ENCODE measurements around the gene POLH.
"Not testable (repeated sequence)": the region's sequence is repeated elsewhere in the genome, so short reads cannot be mapped to it uniquely, and the experiment has no call there.

POLH gene

DNA sequence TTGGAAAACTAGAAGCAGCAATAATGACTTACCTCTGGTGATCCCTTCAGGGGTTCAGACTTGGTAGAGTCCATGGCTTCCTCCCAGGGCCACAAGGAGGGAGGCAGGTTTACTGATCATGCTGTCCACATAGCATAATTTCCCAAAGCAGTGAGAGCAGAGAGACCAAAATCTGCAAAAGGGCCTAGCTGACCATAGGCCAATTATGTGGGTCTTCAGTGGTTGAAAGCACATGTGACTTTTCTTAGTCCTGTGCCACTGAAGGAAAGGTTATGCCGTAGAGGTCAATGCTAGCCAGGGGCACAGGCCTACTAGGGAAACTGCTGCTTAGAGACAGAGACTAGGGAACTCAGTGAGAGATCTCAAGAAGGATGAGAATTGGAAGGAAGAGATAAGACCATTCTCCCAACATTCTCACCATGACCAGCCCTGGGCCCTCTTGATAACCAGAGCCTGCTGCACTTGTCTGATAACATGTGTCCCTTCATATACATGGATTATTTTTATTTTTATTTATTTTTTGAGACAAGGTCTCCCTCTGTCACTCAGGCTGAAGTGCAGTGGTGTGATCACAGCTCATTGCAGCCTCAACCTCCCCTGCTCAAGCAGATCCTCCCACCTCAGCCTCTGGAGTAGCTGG is 55.1 kb downstream of the POLH start:
- DNase-seq (ENCODE audit: low read depth), result no peak

- not testable (repeated sequence) for DNase-seq (ENCODE audit: low read depth)
Observed at GRCh38 chr6:43633002-43633401, 57.0 kb downstream of the POLH start.

DNA sequence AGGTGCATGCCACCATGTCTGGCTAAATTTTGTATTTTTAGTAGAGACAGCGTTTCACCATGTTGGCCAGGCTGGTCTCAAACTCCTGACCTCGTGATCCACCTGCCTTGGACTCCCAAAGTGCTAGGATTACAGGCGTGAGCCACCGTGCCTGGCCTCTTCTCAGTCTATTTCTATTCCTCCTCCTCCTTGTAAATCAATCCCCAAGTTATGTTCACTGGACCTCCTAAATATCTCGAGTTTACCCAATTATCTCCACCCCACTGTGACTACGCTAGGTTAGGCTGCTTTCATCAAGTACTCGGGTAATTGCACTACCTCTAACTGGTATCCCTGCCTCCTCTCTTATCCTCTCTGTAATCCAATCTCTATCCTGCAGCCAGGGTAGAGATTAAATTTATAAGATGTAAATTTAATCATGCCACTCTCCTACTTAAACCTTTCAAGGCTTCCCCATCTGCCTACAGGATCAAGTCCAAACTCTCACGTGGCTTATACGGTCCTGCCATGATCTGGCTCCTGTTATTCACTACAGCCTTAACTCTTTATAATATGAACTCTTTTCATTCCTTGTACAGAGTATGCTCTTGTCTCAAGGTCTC is 58.8 kb downstream of the POLH start:
- no peak for DNase-seq (ENCODE audit: low read depth)

DNA sequence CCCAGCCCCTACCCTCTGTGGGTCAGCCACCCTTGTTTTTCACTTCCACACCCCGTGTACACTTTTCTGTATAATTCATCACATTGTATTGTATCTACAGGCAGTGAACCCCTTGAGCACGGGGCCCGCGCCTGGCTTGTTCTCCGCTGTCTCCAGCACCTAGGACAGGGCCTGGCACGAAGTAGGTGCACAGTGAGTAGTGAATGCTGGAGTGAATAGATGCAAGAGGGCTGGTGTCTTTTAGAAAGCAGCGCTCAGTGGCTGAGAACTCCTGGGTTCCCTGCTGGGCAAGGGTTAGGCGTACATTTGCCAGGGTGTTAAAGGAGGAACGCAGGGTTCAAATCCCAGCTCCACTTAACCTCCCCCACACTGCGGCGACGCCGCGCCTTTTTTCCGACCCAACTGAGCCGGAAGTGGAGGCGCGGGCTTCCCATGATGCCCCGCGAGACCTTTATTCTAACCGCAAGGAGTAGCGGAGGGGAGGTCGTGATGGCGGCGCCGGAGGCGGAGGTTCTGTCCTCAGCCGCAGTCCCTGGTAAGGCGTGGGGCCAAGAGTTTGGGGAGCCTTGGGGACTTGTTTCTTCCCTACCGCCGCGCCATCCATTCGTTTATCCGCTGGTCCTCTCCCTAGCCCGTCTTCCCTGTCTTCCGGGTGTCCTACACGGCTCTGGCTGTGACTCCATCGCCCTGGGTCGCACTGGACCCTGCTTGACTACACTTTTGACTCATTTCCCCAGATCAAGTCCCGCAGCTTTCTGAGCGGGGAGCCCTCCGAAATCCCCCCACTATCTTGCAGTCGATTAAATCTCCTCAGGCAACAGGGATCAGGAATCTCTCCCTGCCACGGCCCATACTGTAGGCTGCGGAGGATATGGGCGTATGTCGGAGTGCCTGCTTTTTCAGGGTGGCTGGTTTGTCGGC is 59.7 kb downstream of the POLH start, which contains the start of gene MAD2L1BP:
Gene MAD2L1BP, plus strand, starts transcription at position 454 of the 921 bp plus-strand sequence. Its CDS starts 36 bp downstream, at position 490.
- DNase-seq (ENCODE audit: low read depth), result peak; percentile 69

- DNase-seq (ENCODE audit: low read depth), result peak; percentile 30
Observed at GRCh38 chr6:43636308-43636659, 60.3 kb downstream of the POLH start.

- no peak for DNase-seq (ENCODE audit: low read depth)
Observed at GRCh38 chr6:43639984-43640800, 64.2 kb downstream of the POLH start.

DNA sequence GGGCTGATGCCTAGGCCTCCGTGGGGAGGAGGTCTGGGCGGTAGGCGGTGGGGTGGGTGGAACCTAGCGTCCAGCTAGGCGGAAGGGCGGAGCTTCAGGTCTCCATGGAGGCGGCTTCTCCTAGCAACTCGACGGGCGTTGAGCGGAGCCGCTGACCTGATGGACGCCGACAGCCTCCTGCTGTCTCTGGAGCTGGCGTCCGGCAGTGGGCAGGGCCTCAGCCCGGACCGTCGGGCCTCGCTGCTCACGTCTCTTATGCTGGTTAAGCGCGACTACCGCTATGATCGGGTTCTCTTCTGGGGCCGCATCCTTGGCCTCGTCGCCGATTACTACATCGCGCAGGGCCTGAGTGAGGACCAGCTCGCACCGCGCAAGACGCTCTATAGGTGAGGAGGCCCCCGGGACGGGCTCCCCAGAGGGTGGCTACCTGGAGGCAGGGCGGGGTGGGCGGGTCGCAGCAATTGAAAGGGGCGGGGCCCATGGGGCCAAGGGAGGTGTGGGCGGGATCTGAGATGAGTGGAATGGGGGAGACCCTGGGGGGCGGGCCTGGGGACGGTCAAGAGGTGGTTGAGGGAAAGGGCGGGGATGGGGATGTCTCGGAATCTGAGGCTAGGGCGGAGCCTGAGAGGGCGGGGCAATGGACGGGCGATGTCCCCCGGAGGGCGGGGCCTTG is 69.1 kb downstream of the POLH start, which contains the start of gene RSPH9:
Gene RSPH9, plus strand, starts transcription at position 97 of the 673 bp plus-strand sequence. Its CDS starts 63 bp downstream, at position 160.
- DNase-seq (ENCODE audit: low read depth), result peak; percentile 85

DNA sequence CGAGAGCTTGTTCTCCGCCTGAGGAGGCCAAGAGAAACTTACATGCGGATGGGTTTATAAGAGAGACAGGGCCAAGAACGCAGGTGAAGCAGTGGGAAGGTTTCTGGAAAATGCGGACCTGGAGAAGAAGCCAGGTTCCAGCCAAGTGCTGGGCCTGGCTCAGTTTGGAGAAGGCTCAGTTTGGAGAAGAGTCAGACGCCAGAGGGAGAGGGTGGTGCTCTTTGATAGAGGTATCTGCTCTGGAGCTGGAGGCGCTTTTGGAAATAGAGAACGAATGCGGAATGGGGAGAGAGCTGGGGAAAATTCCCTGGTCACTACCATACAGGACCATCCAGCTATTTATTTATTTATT is 69.6 kb downstream of the POLH start:
- DNase-seq (ENCODE audit: low read depth), result no peak

DNA sequence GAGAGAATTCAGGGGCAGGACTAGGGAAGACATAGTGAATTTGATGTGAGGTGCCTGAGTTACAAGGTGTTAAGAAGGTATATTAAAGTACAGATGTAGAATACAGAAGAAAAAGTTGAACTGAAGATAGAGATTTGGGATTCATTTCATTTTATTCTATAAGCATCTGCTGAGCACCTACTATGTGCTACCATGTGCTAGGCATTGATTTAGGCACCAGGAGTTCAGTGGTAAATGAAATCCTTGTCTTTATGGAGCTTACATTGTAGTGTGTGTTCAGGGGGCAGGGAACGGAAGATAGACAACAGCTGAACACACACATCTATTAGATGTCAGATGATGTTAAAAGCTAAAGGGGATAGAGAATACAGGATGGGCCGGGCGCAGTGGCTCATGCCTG is 71.6 kb downstream of the POLH start:
- no peak for DNase-seq (ENCODE audit: low read depth)

- DNase-seq (ENCODE audit: low read depth), result no peak
Observed at GRCh38 chr6:43648248-43648647, 72.3 kb downstream of the POLH start.

- DNase-seq (ENCODE audit: low read depth), result not testable (repeated sequence)
Observed at GRCh38 chr6:43652822-43653221, 76.8 kb downstream of the POLH start.

DNA sequence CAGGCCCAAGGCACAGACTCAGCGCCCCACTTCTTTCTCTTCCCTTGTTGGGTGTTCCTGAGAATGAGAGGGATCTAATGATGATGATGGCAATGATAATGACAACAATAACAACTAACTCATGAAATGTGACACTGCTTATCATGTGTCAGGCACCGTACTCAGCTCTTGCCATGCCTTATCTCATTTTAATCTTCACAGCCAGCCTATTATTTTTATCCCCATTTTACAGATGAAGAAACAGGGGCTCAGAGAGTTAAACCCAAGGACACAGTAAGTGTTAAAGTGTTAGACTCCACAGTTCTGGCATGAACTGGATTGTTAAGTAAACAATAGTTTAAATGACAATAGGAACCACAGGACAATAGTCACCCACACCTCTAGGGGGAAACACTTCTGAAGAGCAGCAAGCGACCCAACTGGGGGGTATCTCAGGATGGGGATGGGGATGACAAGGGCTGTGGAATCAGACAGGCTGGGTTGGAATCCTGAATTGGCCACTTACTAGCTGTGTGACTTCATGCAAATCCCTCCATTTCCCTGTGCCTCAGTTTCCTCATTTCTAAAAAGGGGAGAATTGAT is 81.3 kb downstream of the POLH start:
- DNase-seq (ENCODE audit: low read depth), result no peak

DNA sequence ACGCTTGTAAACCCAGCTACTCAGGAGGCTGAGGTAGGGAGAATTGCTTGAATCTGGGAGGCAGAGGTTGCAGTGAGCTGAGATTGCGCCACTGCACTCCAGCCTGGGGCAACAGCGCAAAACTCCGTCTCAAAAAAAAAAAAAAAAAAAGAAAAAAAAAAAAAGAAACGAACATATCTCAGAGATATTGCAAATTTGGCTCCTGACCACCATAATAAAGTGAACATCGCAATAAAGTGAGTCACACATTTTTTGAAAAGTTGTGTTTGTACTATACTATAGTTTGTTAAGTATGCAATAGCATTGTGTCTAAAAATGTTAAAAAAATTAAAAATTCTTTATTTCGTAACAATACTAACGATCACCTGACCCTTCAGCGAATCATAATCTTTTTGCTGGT is 82.2 kb downstream of the POLH start:
- peak; percentile 61 for DNase-seq (ENCODE audit: low read depth)

GRCh38 chr6:43662948-43663347 is 87.0 kb downstream of the POLH start:
- not testable (repeated sequence) for DNase-seq (ENCODE audit: low read depth)

Measured in iris pigment epithelial cell (primary cell).